SKM-1 (cell line): ENCODE results near the gene SNAP23.
A peak's percentile ranks its signal among the peaks of the same experiment; 100 is the strongest.

Source experiments
- DNase-seq: peaks from one replicate; lab custom pipeline; 2025; ENCODE audit not compliant: unreplicated experiment; lab: John Stamatoyannopoulos, UW

SNAP23 gene

GRCh38 chr15:42494998-42495360, 455 bp upstream of the SNAP23 start:
- DNase-seq: no peak

- DNase-seq: no peak
Measured at GRCh38 chr15:42498212-42499068, 3.0 kb downstream of the SNAP23 start.

- DNase-seq: no peak
Measured at GRCh38 chr15:42499858-42500609, 4.6 kb downstream of the SNAP23 start.

- no peak for DNase-seq
Measured at GRCh38 chr15:42502477-42502876, 7.0 kb downstream of the SNAP23 start.

- DNase-seq: peak; percentile 6
Measured at GRCh38 chr15:42503825-42504224, 8.4 kb downstream of the SNAP23 start.

DNA sequence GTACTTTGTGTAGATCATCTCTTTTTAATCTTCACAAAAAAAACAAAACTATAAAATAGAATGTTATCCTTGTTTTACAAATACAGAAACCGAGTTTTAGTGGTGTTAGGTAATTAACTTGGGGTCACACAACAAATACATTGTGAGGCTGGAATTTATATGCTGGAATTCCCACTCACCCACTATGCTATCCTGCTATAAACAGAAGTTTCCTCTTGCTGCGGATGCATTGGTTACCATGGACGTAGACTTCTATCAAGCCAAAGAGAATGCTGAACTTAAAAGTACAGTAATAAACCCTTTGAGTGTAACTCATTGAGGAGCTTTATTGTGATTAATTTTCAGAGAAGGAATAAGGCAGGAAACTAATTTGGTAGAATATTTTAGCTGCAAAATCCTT, 9.2 kb downstream of the SNAP23 start:
- no peak for DNase-seq

DNA sequence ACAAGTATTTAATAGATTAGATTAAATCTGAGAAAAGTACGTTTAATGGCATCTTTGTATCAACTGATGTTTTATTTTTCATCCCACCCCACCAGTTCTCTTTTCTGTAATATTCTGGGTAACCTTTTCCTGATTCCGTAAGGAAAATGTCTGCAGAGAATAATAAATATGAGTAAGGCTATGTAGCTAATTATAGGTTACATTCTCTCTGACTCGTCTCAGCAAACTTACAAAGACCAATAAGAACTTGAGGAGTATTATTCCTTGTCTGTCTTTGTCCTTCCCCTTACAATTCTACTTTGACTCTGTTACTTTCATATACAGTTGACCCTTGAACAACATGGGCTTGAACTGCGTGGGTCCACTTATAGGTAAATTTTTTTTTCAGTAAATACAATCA, 12.1 kb downstream of the SNAP23 start:
- DNase-seq: no peak

GRCh38 chr15:42508263-42508690, 12.8 kb downstream of the SNAP23 start:
- DNase-seq: no peak

GRCh38 chr15:42510258-42511006, 15.0 kb downstream of the SNAP23 start:
- DNase-seq: no peak

DNA sequence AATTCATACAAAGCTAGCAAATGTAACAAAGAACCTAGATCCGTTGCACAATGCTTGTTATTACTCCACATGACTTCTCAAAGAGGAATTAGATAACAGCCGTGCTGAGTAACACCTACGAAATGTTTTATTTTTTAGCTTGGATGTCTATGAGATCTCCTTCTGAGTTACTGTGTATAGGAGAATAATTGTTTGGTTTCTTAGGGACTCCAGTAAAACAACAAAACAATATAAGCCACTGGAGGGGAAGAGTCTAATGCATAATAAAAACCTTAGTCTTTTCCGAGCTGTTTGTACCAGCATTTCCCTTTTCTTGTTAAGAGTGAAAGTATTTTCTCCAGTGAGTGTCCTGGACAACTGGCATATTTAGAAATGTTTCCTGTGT, 15.6 kb downstream of the SNAP23 start:
- peak; percentile 46 for DNase-seq

GRCh38 chr15:42523331-42523730, 27.9 kb downstream of the SNAP23 start:
- no peak for DNase-seq

GRCh38 chr15:42528970-42529369, 33.5 kb downstream of the SNAP23 start:
- no peak for DNase-seq

DNA sequence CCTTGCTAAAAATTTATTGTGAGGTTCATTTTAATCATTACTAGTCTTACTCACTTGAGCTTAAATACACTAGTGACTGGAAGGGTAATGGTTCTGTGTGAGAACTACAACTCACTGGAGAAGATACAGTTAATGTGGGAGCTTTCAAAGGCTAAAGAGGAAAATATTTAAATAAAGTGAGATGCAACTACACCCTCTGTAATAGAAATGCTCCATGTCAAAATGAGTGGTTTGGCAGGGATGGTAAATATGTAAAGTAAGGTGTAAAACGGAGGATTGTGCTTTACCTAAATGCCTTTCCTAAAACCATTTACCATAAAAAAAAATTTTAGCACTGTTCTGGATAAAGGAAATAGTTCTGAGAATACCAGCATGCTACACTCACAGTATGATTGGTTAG, 37.8 kb downstream of the SNAP23 start:
- no peak for DNase-seq

DNA sequence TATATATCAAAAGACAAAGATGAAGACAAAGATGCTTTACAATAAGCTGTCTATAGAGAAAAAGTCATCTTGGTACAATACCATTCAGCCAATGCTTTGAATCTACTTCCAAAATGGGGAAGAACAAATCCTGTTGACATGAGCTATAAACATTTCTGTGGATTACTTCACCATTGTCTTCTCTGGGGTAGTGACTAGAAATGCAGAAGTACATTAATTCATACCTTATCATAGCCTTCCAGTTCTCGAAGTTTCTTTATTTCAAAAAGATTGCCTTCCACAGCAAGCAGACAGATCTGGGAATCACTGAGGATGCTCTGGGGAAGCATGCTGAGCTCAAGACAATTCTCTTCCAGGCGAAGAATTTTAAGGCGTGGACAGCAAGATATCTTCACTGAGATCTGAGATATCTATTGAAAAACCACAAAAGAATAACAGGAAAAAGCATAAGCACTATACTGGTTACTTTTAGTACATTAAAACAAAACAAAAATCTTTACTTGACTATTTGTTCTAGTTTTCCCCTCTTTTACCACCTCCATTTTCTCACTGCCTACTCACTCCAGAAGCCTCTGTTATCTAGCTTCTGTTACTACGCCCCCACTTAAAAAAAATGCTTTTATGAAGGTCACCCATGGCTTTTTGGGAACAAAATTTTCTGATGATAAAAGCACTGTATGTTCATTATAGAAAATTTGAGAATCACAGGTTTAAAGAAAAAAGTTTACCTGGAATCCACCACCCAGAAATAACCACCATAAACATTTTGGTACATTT, 49.6 kb downstream of the SNAP23 start:
- peak; percentile 72 for DNase-seq

- DNase-seq: no peak
Measured at GRCh38 chr15:42547918-42548248, 52.4 kb downstream of the SNAP23 start.

DNA sequence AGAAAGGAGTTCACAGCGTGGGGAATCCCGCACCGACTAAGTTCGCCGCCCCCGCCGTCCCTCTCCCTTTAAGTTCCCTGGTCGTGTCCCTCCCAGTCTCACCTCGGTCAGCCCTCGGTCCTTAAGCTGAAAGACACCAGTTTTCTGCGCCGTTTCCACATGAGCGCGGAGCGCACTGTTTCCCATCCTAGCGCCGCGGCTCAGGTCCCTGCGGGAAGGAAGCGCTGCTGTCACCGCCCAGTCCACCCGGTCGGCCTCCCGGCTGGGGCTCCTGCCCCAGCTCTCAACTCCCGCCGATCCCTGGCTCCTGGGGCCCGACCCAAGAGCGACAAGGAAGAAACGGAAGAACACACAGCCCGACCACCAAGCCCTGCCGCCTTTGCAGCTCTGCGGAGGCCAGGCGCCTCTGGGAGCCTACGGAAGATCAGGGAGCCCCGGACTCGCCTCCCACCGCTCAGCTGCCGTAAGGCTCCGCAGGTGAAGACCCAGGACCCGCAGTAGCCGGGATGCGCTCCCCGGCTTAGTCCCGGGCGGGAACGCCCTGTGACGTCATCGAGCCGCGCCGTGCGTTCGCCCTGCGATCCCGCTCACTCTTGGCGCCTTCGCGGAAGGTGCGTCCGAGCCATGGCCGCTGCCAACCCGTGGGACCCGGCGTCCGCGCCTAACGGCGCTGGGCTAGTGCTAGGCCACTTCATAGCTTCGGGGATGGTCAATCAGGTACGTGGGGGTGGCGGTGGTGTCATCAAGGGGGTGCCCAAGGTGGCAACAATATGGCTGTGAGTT, 53.0 kb downstream of the SNAP23 start, which contains the start of the genes HAUS2 and LRRC57:
Gene HAUS2 (plus strand): TSS at position 590 of the 783 bp plus-strand sequence. CDS start 35 bp downstream, at position 625.
Gene LRRC57 (minus strand): TSS at position 545 of the 783 bp plus-strand sequence. CDS start 359 bp downstream, at position 186.
- DNase-seq: peak; percentile 62

DNA sequence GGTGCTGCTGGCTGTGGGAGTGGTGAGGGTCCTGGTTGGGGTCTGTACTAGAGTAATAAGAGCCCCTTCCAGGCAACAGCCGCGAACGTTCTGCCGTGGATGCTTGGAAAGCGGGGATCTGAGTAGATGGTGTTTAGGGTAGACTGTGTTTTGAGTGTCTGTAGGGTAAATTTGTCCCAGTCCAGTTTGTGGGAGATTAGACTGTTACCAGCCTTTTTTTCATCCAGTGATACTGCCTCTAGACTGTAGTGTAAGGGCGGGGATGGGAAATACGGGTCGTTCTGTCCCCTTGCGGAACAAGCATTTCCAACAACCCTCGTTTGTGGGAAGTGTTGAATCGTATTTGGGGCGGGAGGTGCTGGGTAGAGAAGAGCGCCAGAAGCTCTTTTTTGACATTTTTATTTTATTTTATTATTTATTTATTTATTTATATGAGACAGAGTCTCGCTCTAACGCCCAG, 53.6 kb downstream of the SNAP23 start:
- peak; percentile 37 for DNase-seq

DNA sequence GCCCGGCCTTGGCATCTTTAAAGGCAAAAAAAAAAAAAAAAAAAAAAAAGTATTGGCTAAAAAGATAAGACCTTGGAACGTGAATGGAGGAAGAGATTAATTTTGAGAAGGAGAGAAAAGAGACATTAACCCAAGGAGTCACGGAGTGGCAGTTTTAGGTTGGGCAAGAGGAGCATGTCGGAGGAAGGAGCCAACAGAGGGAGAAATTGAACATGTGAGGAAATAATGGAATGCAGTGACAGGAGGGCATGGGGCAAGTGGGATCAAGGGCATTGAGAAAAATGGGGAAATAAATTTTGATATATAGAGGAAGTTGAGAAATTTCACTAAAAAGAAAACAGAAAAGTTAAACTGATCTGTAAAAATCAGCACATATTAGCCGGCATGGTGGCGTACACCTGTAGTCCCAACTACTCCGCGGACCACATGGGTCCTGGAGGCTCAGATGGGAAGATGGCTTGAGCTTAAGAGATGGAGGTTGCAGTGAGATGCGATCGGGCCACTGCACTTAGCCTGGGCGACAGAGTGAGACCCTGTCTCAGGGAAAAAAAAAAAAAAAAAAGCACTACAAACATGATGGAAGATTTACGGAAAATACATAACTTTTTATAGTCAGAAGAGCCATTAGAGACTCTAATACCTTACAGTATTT, 54.4 kb downstream of the SNAP23 start:
- DNase-seq: no peak

- no peak for DNase-seq
Measured at GRCh38 chr15:42553554-42553953, 58.1 kb downstream of the SNAP23 start.
